HG03457 (cell line): ENCODE data around the gene SYNGR3.

ENCODE experiments used
- ATAC-seq: cut with Tn5 transposase; IDR thresholded peaks from one replicate; pipeline ENCODE4 v1.9.1; 2021; ENCODE audit warnings: moderate number of reproducible peaks; ENCODE audit not compliant: unreplicated experiment

Gene SYNGR3

GRCh38 chr16:1976216-1976520, 13.6 kb upstream of the SYNGR3 start:
- no peak for ATAC-seq

GRCh38 chr16:1976951-1977874, 12.6 kb upstream of the SYNGR3 start:
- ATAC-seq = no peak

GRCh38 chr16:1977875-1978268, 11.9 kb upstream of the SYNGR3 start:
- ATAC-seq = no peak

GRCh38 chr16:1978476-1979120, 11.2 kb upstream of the SYNGR3 start:
- no peak for ATAC-seq

GRCh38 chr16:1979271-1980029, 10.3 kb upstream of the SYNGR3 start:
- no peak for ATAC-seq

- no peak for ATAC-seq
These were observed 9.6 kb upstream of the SYNGR3 start for GRCh38 chr16:1980030-1980769.

- ATAC-seq = no peak
These were observed 9.0 kb upstream of the SYNGR3 start for GRCh38 chr16:1980770-1981087.

- no peak for ATAC-seq
These were observed 8.4 kb upstream of the SYNGR3 start, which contains the start of gene NOXO1 for GRCh38 chr16:1981398-1981836. Gene NOXO1 (minus strand): TSS chr16:1981469. CDS start chr16:1981179, 290 bp downstream.

GRCh38 chr16:1982013-1982433, 7.7 kb upstream of the SYNGR3 start:
- ATAC-seq = no peak

- no peak for ATAC-seq
These were observed 6.7 kb upstream of the SYNGR3 start for GRCh38 chr16:1982991-1983543.

- no peak for ATAC-seq
These were observed 6.0 kb upstream of the SYNGR3 start, which contains the start of gene GFER for GRCh38 chr16:1983544-1984346. Gene GFER (plus strand): TSS chr16:1984193. CDS start chr16:1984219, 26 bp downstream.

GRCh38 chr16:1984347-1985225, 5.2 kb upstream of the SYNGR3 start:
- ATAC-seq = no peak

GRCh38 chr16:1985466-1986150, 4.2 kb upstream of the SYNGR3 start:
- ATAC-seq = no peak

GRCh38 chr16:1987198-1987597, 2.6 kb upstream of the SYNGR3 start:
- no peak for ATAC-seq

GRCh38 chr16:1990101-1990350, 256 bp downstream of the SYNGR3 start:
- ATAC-seq = no peak

- no peak for ATAC-seq
These were observed 773 bp downstream of the SYNGR3 start for GRCh38 chr16:1990351-1991134.

- ATAC-seq = no peak
These were observed 1.4 kb downstream of the SYNGR3 start for GRCh38 chr16:1991135-1991551.

GRCh38 chr16:1991588-1991947, 1.8 kb downstream of the SYNGR3 start:
- ATAC-seq = no peak
